Measurements from ENCODE around the gene DUSP14.

DUSP14 gene

GRCh38 chr17:37517881-37518280, 28.2 kb downstream of the DUSP14 start:
- no peak for DNase-seq

- DNase-seq: no peak
Observed at GRCh38 chr17:37518826-37519225, 29.1 kb downstream of the DUSP14 start.

GRCh38 chr17:37519251-37519985, 29.7 kb downstream of the DUSP14 start:
- no peak for DNase-seq

- no peak for DNase-seq
Observed at GRCh38 chr17:37520174-37520573, 30.5 kb downstream of the DUSP14 start.

GRCh38 chr17:37521821-37522220, 32.1 kb downstream of the DUSP14 start:
- DNase-seq: no peak

GRCh38 chr17:37523715-37524219, 34.1 kb downstream of the DUSP14 start:
- no peak for DNase-seq

- peak; percentile 62 for DNase-seq
Observed at GRCh38 chr17:37527249-37527851, 37.7 kb downstream of the DUSP14 start.

- DNase-seq: no peak
Observed at GRCh38 chr17:37530420-37530819, 40.7 kb downstream of the DUSP14 start.

- no peak for DNase-seq
Observed at GRCh38 chr17:37532756-37533155, 43.1 kb downstream of the DUSP14 start.

- DNase-seq: no peak
Observed at GRCh38 chr17:37535906-37536305, 46.2 kb downstream of the DUSP14 start.

GRCh38 chr17:37538981-37539659, 49.4 kb downstream of the DUSP14 start:
- no peak for DNase-seq

- DNase-seq: no peak
Observed at GRCh38 chr17:37541880-37542660, 52.4 kb downstream of the DUSP14 start.

GRCh38 chr17:37543637-37544052, 54.0 kb downstream of the DUSP14 start:
- no peak for DNase-seq

GRCh38 chr17:37545486-37545885, 55.8 kb downstream of the DUSP14 start:
- no peak for DNase-seq

GRCh38 chr17:37546302-37546701, 56.6 kb downstream of the DUSP14 start:
- DNase-seq: no peak

GRCh38 chr17:37547986-37548385, 58.3 kb downstream of the DUSP14 start:
- DNase-seq: no peak

GRCh38 chr17:37551788-37552187, 62.1 kb downstream of the DUSP14 start:
- DNase-seq: no peak

- DNase-seq: no peak
Observed at GRCh38 chr17:37553401-37553966, 63.8 kb downstream of the DUSP14 start.

- DNase-seq: no peak
Observed at GRCh38 chr17:37555386-37555785, 65.7 kb downstream of the DUSP14 start.

- no peak for DNase-seq
Observed at GRCh38 chr17:37557482-37557881, 67.8 kb downstream of the DUSP14 start.

GRCh38 chr17:37558299-37558698, 68.6 kb downstream of the DUSP14 start:
- DNase-seq: no peak

GRCh38 chr17:37562016-37562745, 72.5 kb downstream of the DUSP14 start:
- no peak for DNase-seq

All from CD4-positive, alpha-beta T cell treated with Interleukin-17A for 1 hour (primary cell).